Daoy (cell line): ENCODE data around the gene RRAD. TPM values are rescaled to one million over a fixed set of nuclear protein-coding genes. Genes with fewer than 3 reads are reported as not detected.
"Not testable (repeated sequence)": the region's sequence is repeated elsewhere in the genome, so short reads cannot be mapped to it uniquely, and the experiment has no call there.

Experiments used
- DNase-seq: peaks from one replicate; pipeline ENCODE4 v3.0.0-alpha.2; 2015; ENCODE audit warnings: low read depth
- total RNA-seq: library from RNA; depleted of rRNA; stranded (reverse); fragments of >200 nt; shearing (Covaris generic); gene quantifications from 2 replicates; pipeline ENCODE4 v1.2.3, GENCODE V29; 2014

RRAD gene
- total RNA-seq, 1 experiment from 2014 or later = 24.3 TPM

- no peak for DNase-seq
Measured at GRCh38 chr16:66900721-66901441, 24.5 kb downstream of the RRAD start.

GRCh38 chr16:66899945-66900710, 25.2 kb downstream of the RRAD start:
- peak; percentile 87 for DNase-seq

GRCh38 chr16:66899310-66899944, 25.9 kb downstream of the RRAD start:
- DNase-seq = no peak

GRCh38 chr16:66898933-66899309, 26.4 kb downstream of the RRAD start:
- no peak for DNase-seq

DNA sequence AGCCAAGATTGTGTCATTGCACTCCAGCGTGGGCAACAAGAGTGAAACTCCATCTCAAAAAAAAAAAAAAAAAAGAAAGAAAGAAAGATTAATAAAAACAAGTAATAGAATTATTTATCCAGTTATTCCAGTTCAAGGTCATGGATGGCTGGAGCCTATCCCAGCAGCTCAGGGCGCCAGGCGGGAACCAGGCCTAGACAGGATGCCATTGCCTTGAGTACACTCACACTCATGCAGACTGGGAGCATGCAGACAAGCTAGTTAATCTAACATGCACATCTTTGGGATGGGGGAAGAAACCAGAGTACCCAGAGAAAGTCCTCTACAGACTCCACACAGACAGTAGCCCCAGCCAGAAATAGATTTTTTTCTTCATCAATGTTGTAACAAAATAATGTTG, 27.1 kb downstream of the RRAD start:
- DNase-seq = no peak

DNA sequence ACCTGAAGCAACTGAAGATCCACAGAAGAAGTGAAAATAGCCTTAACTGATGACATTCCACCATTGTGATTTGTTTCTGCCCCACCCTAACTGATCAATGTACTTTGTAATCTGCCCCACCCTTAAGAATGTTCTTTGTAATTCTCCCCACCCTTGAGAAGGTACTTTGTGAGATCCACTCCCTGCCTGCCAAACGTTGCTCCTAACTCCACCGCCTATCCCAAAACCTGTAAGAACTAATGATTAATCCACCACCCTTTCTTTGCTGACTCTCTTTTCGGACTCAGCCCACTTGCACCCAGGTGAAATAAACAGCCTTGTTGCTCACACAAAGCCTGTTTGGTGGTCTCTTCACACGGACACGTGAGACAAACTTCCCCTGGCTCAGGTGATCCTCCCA, 28.7 kb downstream of the RRAD start:
- DNase-seq = not testable (repeated sequence)

GRCh38 chr16:66895999-66896398, 29.3 kb downstream of the RRAD start:
- DNase-seq = no peak

DNA sequence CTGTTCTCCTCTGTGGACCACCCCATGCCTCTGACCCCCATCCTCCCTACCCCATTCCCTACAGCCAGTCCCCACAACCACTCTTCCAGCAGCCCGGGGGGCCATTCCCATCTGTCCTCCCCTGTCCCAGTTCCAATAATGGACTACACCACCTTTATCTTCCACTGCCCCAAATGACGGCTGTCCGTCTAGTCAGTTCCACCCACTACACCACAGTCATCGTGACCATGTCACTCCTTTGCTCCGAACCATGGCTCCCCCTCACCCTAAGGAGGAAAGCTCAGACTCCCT, 29.7 kb downstream of the RRAD start:
- no peak for DNase-seq

DNA sequence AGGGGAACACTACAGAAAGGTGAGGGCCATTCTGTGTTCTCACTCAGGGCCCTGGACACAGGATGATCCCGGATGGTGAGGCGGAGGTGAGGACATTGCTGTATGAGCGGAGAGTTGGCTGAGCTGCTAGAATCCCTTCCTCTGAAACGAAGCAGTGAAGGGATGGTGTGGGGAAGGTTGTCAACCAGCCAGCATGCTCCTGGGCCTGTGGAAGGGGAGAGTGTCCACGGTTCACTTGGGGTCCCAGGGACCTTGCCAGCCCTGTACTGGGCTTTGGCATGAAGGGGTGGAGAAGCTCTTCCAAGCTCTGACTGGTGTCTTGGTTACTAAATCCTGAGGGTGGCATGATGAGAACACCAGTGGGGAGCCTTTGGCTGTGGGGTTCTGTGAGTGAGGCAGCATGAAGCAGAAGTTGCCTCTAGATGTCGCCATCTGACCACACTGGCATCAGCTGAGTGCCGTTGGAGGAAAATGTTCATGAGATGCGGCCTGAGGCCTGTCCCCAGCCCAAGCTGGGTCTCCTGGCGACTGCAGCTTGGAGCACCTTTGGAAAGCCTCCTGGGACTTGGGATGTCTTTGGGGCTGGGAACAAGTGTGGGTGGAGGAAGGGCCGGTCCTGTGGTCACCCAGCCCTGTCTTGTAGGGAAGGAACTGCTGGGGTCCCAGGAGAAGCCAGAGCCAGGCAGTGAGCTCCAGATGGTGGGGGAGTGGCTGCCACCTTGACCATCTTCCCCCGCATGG, 30.2 kb downstream of the RRAD start:
- peak; percentile 74 for DNase-seq

DNA sequence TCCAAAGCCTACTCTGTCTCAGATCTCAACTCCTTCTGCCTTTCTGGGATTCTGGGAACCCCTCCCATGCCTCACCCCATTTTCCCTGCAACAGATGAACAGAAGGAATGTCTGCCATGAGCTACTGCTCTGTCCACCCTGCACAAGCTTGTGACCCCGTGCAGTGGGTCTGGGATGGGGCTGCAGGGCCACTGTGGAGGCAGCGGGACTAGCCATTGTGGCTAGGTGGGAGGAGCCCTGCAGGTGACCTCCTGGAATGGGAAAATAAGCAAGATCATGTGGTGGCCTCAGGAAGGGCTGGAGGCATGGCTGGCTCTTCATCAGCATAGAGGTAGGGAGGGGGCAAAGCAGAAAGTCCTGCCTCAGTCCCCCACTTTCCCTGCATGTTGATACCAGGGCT, 31.3 kb downstream of the RRAD start:
- DNase-seq = no peak

DNA sequence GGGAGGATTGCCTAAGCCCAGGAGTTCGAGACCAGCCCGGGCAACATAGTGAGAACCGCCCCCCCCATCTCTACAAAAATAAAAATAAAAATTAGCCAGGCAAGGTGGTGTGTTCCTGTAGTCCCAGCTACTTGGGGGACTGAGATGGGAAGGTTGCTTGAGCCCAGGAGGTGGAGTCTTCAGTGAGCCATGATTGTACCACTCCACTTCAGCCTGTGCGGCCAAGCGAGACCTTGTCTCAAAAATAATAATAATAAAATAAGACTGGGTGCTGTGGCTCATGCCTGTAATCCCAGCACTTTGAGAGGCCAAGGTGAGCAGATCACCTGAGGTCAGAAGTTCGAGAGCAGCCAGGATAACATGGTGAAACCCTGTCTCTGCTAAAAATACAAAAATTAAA, 33.5 kb downstream of the RRAD start:
- no peak for DNase-seq

DNA sequence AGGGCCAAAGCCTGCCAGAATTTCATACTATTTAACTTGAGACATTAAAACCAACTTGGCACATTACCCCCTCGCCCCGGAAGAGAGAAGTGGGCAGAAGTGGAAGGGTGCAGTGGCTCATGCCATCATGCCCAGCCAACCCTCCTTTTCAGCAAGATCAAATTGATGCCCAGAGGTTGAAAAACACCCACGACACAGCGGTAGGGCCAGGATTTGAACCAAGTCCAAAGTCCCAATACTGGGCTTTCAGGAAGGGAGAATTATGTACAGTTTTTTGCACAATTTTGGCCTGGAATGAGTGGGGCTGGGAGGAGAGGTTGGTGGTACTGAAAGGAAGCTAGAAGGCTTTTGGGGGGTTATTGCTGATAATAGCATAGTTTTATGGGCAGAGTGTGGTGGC, 34.0 kb downstream of the RRAD start:
- DNase-seq = no peak

DNA sequence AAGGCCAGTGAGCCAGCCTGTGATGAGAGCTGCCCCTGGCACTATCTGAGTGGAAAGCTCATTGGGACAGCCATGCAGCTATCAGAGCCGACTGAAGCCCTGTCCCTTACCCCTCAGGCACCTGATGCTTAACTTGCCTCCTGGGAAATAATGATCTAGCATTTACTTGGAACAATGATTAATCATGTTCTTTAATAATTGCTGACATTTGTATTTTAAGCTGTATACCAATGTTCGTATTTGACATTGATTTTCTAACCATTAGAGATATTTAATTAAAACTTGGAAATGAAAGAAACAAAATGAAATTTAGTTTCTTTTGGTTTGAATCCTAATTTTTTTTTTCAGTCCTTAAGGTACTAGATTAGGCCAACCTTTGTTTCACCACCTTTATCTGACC, 34.5 kb downstream of the RRAD start:
- DNase-seq = no peak

DNA sequence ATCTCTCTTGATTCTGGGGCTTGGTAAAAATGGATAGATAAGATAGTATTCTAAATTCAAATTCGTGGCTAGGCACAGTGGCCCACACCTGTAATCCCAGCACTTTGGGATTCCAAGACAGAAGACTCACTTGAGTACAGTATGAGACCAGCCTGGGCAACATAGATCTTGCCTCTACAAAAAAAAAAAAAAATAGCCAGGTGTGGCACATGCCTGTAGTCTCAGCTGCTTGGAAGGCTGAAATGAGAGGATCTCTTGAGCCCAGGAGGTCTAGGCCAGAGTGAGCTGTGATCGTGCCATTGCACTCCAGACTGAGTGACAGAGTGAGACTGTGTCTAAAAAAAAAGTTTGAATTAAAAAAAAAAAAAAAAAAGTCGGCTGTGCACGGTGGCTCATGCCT, 35.7 kb downstream of the RRAD start:
- DNase-seq = no peak

DNA sequence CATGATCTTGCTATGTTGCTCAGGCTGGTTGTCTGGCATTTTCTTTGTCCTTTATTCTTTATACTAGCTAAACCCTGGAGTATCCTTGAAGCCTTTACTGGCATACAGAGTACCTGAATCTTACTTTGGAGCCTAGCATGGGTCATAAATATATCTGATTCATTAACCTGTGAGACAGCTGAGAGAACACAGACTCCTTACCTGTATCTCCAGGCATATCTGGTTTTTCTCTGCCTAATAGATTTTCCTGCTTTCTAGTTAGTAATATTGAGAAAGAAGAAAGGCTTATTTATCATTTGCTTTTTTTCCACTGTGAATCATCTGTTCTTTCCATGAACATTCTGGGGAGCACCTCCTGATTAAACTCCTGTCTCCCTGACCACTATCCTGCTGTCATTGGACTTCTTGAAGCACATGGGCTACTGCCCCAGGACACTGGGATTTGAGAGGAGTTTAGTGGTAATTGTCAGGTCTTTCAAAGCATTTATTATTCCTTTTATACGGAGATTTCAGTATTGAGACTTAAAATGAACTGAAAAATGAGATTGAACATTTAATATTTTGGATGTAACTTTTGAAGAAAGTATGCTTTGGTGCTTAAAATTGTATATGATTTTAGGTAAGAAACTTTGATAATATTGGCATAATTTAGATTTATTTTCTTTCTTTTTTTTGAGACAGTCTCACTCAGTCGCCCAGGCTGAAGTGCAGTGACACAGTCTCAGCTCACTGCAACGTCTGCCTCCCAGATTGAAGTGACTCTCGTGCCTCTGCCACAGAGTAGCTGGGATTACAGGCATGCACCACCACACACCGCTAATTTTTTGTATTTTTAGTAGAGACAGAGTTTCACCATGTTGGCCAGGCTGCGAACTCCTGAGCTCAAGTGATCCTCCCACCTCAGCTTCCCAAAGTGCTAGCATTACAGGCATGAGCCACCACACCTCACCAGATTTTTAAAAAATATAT, 36.4 kb downstream of the RRAD start:
- no peak for DNase-seq

DNA sequence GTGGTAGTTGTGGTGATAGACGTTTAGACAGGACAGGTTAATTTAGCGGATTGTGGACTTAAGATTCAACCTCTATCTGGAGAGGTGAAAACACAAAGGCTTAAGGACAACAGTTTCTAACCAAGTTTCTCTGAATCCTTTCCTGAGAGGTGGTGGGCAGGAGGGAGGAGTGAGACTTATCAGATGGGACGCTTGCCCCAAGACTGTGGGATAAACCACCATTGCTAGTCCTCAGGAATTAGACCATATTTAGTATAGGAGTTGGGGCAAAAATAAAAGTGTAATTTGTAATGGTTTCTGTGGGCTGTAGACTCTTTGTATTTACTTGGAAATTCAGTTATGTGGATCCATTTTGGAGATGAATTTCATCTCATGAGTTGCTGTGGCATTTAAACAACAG, 38.4 kb downstream of the RRAD start:
- no peak for DNase-seq

GRCh38 chr16:66886321-66886720, 39.0 kb downstream of the RRAD start:
- DNase-seq = no peak

DNA sequence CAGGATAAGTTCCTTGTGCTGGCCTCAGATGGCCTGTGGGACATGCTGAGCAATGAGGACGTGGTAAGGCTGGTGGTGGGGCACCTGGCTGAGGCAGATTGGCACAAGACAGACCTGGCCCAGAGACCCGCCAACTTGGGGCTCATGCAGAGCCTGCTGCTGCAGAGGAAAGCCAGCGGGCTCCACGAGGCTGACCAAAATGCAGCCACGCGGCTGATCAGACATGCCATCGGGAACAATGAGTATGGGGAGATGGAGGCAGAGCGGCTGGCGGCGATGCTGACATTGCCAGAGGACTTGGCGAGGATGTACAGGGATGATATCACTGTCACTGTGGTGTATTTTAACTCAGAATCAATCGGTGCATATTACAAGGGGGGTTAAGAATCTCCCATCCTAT, 39.8 kb downstream of the RRAD start:
- DNase-seq = no peak

DNA sequence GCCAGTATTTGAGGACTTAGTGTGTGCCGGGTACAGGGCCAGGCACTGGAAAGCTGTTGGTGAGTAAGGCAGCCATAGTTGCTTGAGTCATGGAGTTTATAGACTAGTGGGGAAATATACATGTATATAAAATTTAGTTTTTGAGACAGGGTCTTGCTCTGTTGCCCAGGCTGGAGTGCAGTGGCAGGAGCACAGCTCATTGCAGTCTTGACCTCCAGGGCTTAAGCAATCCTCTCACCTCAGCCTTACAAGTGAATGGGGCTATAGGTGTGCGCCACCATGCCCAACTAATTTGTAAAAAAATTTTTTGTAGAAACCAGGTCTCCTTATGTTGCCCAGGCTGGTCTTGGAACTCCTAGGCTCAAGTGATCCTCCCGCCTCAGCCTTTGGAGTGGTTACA, 42.6 kb downstream of the RRAD start:
- DNase-seq = no peak

- DNase-seq = no peak
Measured at GRCh38 chr16:66881964-66882508, 43.3 kb downstream of the RRAD start.

DNA sequence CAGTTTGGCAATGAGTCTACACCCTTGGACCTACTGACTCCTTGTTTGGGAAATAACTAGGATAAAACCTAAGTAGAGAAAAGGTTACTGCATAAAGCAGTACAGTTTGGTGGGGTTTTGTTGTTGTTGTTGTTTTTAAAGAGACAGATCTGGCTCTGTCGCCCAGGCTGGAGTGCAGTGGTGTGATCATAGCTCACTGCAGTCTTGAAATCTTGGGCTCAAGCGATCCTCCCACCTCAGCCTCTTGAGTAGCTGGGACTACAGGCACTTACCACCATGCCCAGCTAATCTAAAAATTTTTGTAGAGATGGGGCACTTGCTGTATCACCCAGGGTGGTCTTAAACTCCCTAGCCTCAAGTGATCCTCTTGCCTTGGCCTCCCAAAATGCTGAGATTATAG, 43.8 kb downstream of the RRAD start:
- DNase-seq = no peak
